AG20443 (cell line): ENCODE results near the gene USH2A.
"Not testable (repeated sequence)": the region's sequence is repeated elsewhere in the genome, so short reads cannot be mapped to it uniquely, and the experiment has no call there.

Experiments
- DNase-seq: peaks from one replicate; pipeline ENCODE4 v3.0.0; 2012; ENCODE audit warnings: low spot score, mixed read lengths

The USH2A gene

GRCh38 chr1:216388558-216388957 lies 34.7 kb downstream of the USH2A start:
- DNase-seq, result no peak

GRCh38 chr1:216387782-216388181 lies 35.5 kb downstream of the USH2A start:
- DNase-seq, result no peak

GRCh38 chr1:216379441-216379840 lies 43.8 kb downstream of the USH2A start:
- no peak for DNase-seq

GRCh38 chr1:216368249-216368648 lies 55.0 kb downstream of the USH2A start:
- DNase-seq, result no peak

- no peak for DNase-seq
Measured at GRCh38 chr1:216366979-216367378, 56.3 kb downstream of the USH2A start.

- no peak for DNase-seq
Measured at GRCh38 chr1:216356945-216357344, 66.3 kb downstream of the USH2A start.

GRCh38 chr1:216350186-216350585 lies 73.1 kb downstream of the USH2A start:
- no peak for DNase-seq

- no peak for DNase-seq
Measured at GRCh38 chr1:216346526-216346925, 76.7 kb downstream of the USH2A start.

- DNase-seq, result not testable (repeated sequence)
Measured at GRCh38 chr1:216340542-216340941, 82.7 kb downstream of the USH2A start.

- no peak for DNase-seq
Measured at GRCh38 chr1:216332462-216332861, 90.8 kb downstream of the USH2A start.

GRCh38 chr1:216332003-216332402 lies 91.2 kb downstream of the USH2A start:
- no peak for DNase-seq

GRCh38 chr1:216331211-216331610 lies 92.0 kb downstream of the USH2A start:
- DNase-seq, result no peak

GRCh38 chr1:216330262-216330661 lies 93.0 kb downstream of the USH2A start:
- DNase-seq, result no peak

GRCh38 chr1:216325946-216326345 lies 97.3 kb downstream of the USH2A start:
- no peak for DNase-seq

GRCh38 chr1:216325336-216325735 lies 97.9 kb downstream of the USH2A start:
- no peak for DNase-seq

- no peak for DNase-seq
Measured at GRCh38 chr1:216323344-216323743, 99.9 kb downstream of the USH2A start.

- DNase-seq, result no peak
Measured at GRCh38 chr1:216314379-216315095, 108.7 kb downstream of the USH2A start.

- DNase-seq, result no peak
Measured at GRCh38 chr1:216310776-216311175, 112.5 kb downstream of the USH2A start.

GRCh38 chr1:216306830-216307229 lies 116.4 kb downstream of the USH2A start:
- no peak for DNase-seq

- no peak for DNase-seq
Measured at GRCh38 chr1:216303690-216304089, 119.6 kb downstream of the USH2A start.

- no peak for DNase-seq
Measured at GRCh38 chr1:216293683-216294082, 129.6 kb downstream of the USH2A start.

GRCh38 chr1:216290074-216290473 lies 133.2 kb downstream of the USH2A start:
- DNase-seq, result no peak

GRCh38 chr1:216285052-216285451 lies 138.2 kb downstream of the USH2A start:
- no peak for DNase-seq

GRCh38 chr1:216281757-216282156 lies 141.5 kb downstream of the USH2A start:
- DNase-seq, result no peak
